Caco-2 (cell line): ENCODE data around the gene OPN1SW. TPM values are rescaled to one million over a fixed set of nuclear protein-coding genes. Genes with fewer than 3 reads are reported as not detected.

Experiments used
- BruUV-seq: library from RNA; stranded (reverse); fragments of 400-500 nt; replicated peaks from 2 replicates; lab custom pipeline; 2021; lab: Mats Ljungman, UMichigan
- CTCF ChIA-PET: fragments of 300-600 bp; sonication (Branson Sonifier 250); formaldehyde crosslinking; loops from one replicate; lab custom pipeline; 2022; ENCODE audit warnings: antibody characterized with exemption; lab: Charles Lee
- POLR2A ChIA-PET: fragments of 300-600 bp; sonication (Branson Sonifier 250); formaldehyde crosslinking; loops from one replicate; lab custom pipeline; 2022; ENCODE audit warnings: antibody characterized with exemption; lab: Charles Lee
- DNase-seq, 2 experiments: peaks; one replicate each; pipeline versions ENCODE4 v3.0.0 to v3.0.0-alpha.2; 2020 to 2022
- H3K27me3 ChIP-seq: replicated peaks from 2 replicates; pipeline ENCODE4 v1.6.0; 2011; ENCODE audit warnings: low read length; ENCODE audit not compliant: control insufficient read depth, insufficient read depth
- H3K36me3 ChIP-seq: 2 replicates; pipeline ENCODE4 v1.5.1; 2011; ENCODE audit warnings: low read length; ENCODE audit not compliant: control insufficient read depth, insufficient read depth
- H3K4me1 ChIP-seq: fragments of 250-450 bp; sonication (Bioruptor Pico); 2 replicates; pipeline ENCODE4 v1.5.1; 2020; ENCODE audit warnings: mild to moderate bottlenecking
- H3K4me3 ChIP-seq: 2 replicates; pipeline ENCODE4 v1.5.1; 2011; ENCODE audit warnings: low read depth, mild to moderate bottlenecking, control low read depth, low read length
- H3K9me3 ChIP-seq: fragments of 250-450 bp; sonication (Bioruptor Pico); 2 replicates; pipeline ENCODE4 v1.5.1; 2020; ENCODE audit warnings: mild to moderate bottlenecking, moderate library complexity
- H3K27ac Mint-ChIP-seq: one replicate; pipeline ENCODE4 v1.8.0; 2022; ENCODE audit warnings: mixed read lengths; ENCODE audit not compliant: unreplicated experiment
- H3K27me3 Mint-ChIP-seq: one replicate; pipeline ENCODE4 v1.8.0; 2022; ENCODE audit warnings: mixed read lengths; ENCODE audit not compliant: insufficient read depth, unreplicated experiment
- H3K36me3 Mint-ChIP-seq: one replicate; pipeline ENCODE4 v1.8.0; 2022; ENCODE audit warnings: mild to moderate bottlenecking, mixed read lengths; ENCODE audit not compliant: insufficient read depth, unreplicated experiment
- H3K4me1 Mint-ChIP-seq: one replicate; pipeline ENCODE4 v1.8.0; 2022; ENCODE audit warnings: low read depth, mixed read lengths; ENCODE audit not compliant: unreplicated experiment
- H3K4me3 Mint-ChIP-seq: one replicate; pipeline ENCODE4 v1.8.0; 2022; ENCODE audit warnings: mild to moderate bottlenecking, moderate library complexity, mixed read lengths; ENCODE audit not compliant: unreplicated experiment
- H3K9me3 Mint-ChIP-seq: one replicate; pipeline ENCODE4 v1.8.0; 2022; ENCODE audit warnings: mixed read lengths; ENCODE audit not compliant: unreplicated experiment
- intact Hi-C: fragments of 100-400 bp; cut with micrococcal nuclease; formaldehyde crosslinking; loops from one replicate; pipeline ENCODE4 v1.10.0; 2022; ENCODE audit not compliant: unreplicated experiment
- total RNA-seq: library from RNA; stranded (reverse); gene quantifications from 2 replicates; pipeline ENCODE4 v1.2.3, GENCODE V29; 2022
- TF ChIP-seq, protein P1 (sequence below), 2 experiments: fragments of 200-600 bp in 1 of 2; IDR thresholded peaks; 1 replicate in 1 of 2; 2 replicates in 1 of 2; pipeline versions ENCODE4 v1.5.1 to v1.8.0; 2011 to 2022; ENCODE audit warnings: antibody characterized with exemption in 1 of 2, control low read depth in 1 of 2, inconsistent platforms in 1 of 2, low read depth in 1 of 2, low read length in 1 of 2, mild to moderate bottlenecking in 1 of 2, moderate library complexity in 1 of 2; ENCODE audit not compliant: insufficient read depth in 1 of 2, severe bottlenecking in 1 of 2, unreplicated experiment in 1 of 2

Gene OPN1SW
- total RNA-seq, 1 experiment from 2014 or later, result not detected

GRCh38 chr7:128795129-128795528 lies 19.5 kb upstream of the OPN1SW start:
- TF ChIP-seq, protein P1, sequence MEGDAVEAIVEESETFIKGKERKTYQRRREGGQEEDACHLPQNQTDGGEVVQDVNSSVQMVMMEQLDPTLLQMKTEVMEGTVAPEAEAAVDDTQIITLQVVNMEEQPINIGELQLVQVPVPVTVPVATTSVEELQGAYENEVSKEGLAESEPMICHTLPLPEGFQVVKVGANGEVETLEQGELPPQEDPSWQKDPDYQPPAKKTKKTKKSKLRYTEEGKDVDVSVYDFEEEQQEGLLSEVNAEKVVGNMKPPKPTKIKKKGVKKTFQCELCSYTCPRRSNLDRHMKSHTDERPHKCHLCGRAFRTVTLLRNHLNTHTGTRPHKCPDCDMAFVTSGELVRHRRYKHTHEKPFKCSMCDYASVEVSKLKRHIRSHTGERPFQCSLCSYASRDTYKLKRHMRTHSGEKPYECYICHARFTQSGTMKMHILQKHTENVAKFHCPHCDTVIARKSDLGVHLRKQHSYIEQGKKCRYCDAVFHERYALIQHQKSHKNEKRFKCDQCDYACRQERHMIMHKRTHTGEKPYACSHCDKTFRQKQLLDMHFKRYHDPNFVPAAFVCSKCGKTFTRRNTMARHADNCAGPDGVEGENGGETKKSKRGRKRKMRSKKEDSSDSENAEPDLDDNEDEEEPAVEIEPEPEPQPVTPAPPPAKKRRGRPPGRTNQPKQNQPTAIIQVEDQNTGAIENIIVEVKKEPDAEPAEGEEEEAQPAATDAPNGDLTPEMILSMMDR (IDR thresholded peaks at IDR 0.05; ENCODE audit: insufficient read depth in 1 of 2, low read depth in 1 of 2, low read length in 1 of 2, severe bottlenecking in 1 of 2, unreplicated experiment in 1 of 2), result no peak
- no TSS peak for BruUV-seq
- ChIA-PET POLR2A (no interaction called here), CTCF (no interaction called here)
- H3K4me3 ChIP-seq, result no peak overlapping the region
- no peak for DNase-seq
- intact Hi-C loops, result no loop called here
- H3K27me3 ChIP-seq, result no peaks in the 10 kb centered on the region
- no peaks in the 10 kb centered on the region for H3K4me1 Mint-ChIP-seq
- H3K27me3 Mint-ChIP-seq, result peaks cover 2% of the 10 kb centered on the region
- no peaks in the 10 kb centered on the region for H3K4me1 ChIP-seq
- H3K36me3 Mint-ChIP-seq, result no peaks in the 10 kb centered on the region
- no peak overlapping the region for H3K4me3 Mint-ChIP-seq
- no peaks in the 10 kb centered on the region for H3K9me3 Mint-ChIP-seq
- no peaks in the 10 kb centered on the region for H3K36me3 ChIP-seq
- no peak overlapping the region for H3K27ac Mint-ChIP-seq
- no peaks in the 10 kb centered on the region for H3K9me3 ChIP-seq

DNA sequence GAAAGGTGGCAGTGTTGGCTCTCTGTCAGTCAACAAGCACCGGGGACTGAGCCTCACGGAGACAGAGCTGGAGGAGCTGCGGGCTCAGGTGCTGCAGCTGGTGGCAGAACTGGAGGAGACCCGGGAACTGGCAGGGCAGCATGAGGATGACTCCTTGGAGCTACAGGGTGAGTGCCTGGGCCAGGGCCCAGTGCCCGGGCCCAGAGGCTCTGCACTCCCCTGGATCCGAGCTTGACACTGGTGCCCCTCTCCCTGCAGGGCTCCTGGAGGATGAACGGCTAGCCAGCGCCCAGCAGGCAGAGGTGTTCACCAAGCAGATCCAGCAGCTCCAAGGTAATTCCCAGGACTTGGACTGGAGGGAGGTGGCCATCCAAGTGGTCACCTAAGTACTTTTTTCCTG lies 18.8 kb upstream of the OPN1SW start:
- no peak overlapping the region for H3K27ac Mint-ChIP-seq
- TF ChIP-seq, protein P1 (IDR thresholded peaks at IDR 0.05; ENCODE audit: insufficient read depth in 1 of 2, low read depth in 1 of 2, low read length in 1 of 2, severe bottlenecking in 1 of 2, unreplicated experiment in 1 of 2), result no peak
- no peaks in the 10 kb centered on the region for H3K36me3 Mint-ChIP-seq
- H3K4me1 Mint-ChIP-seq, result no peaks in the 10 kb centered on the region
- POLR2A ChIA-PET, result no interaction called here
- Histone ChIP-seq H3K27me3 (no peaks in the 10 kb centered on the region), H3K36me3 (no peaks in the 10 kb centered on the region), H3K4me3 (no peak overlapping the region), H3K9me3 (no peaks in the 10 kb centered on the region), H3K4me1 (no peaks in the 10 kb centered on the region)
- H3K27me3 Mint-ChIP-seq, result peaks cover 2% of the 10 kb centered on the region
- no peak overlapping the region for H3K4me3 Mint-ChIP-seq
- DNase-seq, result no peak
- H3K9me3 Mint-ChIP-seq, result no peaks in the 10 kb centered on the region
- intact Hi-C loops, result loop anchor here (5.0 kb wide), 2 partner anchors 38 to 88 kb away; partner anchors contain the start of gene FLNC
- CTCF ChIA-PET, result interaction anchor here (0.6 kb wide), 1 partner anchor 39 kb away, joined by 3 read pairs; no protein-coding TSS in a partner anchor
- BruUV-seq, result no TSS peak

- Mint-ChIP-seq H3K27ac (no peak overlapping the region), H3K4me1 (no peaks in the 10 kb centered on the region), H3K27me3 (peaks cover 2% of the 10 kb centered on the region), H3K9me3 (no peaks in the 10 kb centered on the region), H3K36me3 (no peaks in the 10 kb centered on the region), H3K4me3 (no peak overlapping the region)
- H3K4me1 ChIP-seq, result no peaks in the 10 kb centered on the region
- TF ChIP-seq, protein P1 (IDR thresholded peaks at IDR 0.05; ENCODE audit: insufficient read depth in 1 of 2, low read depth in 1 of 2, low read length in 1 of 2, severe bottlenecking in 1 of 2, unreplicated experiment in 1 of 2), result no peak
- ChIA-PET CTCF (no interaction called here), POLR2A (no interaction called here)
- H3K36me3 ChIP-seq, result no peaks in the 10 kb centered on the region
- H3K9me3 ChIP-seq, result no peaks in the 10 kb centered on the region
- BruUV-seq, result no TSS peak
- intact Hi-C loops, result loop anchor here (5.0 kb wide), 2 partner anchors 38 to 88 kb away; partner anchors contain the start of gene FLNC
- no peak overlapping the region for H3K4me3 ChIP-seq
- no peaks in the 10 kb centered on the region for H3K27me3 ChIP-seq
- DNase-seq, result no peak
Measured at GRCh38 chr7:128794020-128794419, 18.4 kb upstream of the OPN1SW start.
